Measurements from ENCODE around the gene KLHL29.

GRCh38 chr2:23607925-23608324 lies 222.9 kb downstream of the KLHL29 start:
- TF ChIP-seq CTCF (conservative IDR thresholded peaks at IDR 0.05; ENCODE audit: low read length) (no peak), EZH2phosphoT487 (IDR thresholded peaks at IDR 0.05; ENCODE audit: borderline replicate concordance) (no peak)

Data from Loucy (cell line).